Tibial nerve (tissue), 4 donors: ENCODE measurements around the gene SOX9.

ENCODE experiments used
- CTCF ChIP-seq, 5 experiments: fragments of 200-600 bp in 3 of 5; fragments of 450-650 bp in 2 of 5; sonication (generic) in 3 of 5; IDR thresholded peaks; one replicate each; pipeline ENCODE4 v1.5.1; 2016 to 2019; ENCODE audit warnings: antibody characterized with exemption in 5 of 5, mild to moderate bottlenecking in 3 of 5, moderate library complexity in 2 of 5
- EP300 ChIP-seq, 2 donors: sonication (generic); formaldehyde crosslinking; IDR thresholded peaks; one replicate each; pipeline ENCODE4 v1.6.1; 2017; ENCODE audit warnings: antibody characterized with exemption in 2 of 2, mild to moderate bottlenecking in 1 of 2
- POLR2A ChIP-seq, 2 donors: fragments of 450-650 bp; IDR thresholded peaks; one replicate each; pipeline ENCODE4 v1.6.1; 2017; ENCODE audit warnings: antibody characterized with exemption in 2 of 2, mild to moderate bottlenecking in 2 of 2, moderate library complexity in 2 of 2

GRCh38 chr17:72110231-72110941 is 10.4 kb upstream of the SOX9 start:
- no peak for TF ChIP-seq CTCF (IDR thresholded peaks at IDR 0.05)
- TF ChIP-seq EP300 (IDR thresholded peaks at IDR 0.05): no peak
- no peak for TF ChIP-seq POLR2A (IDR thresholded peaks at IDR 0.05)
